Measurements from ENCODE around the gene EBF3. TPM values are rescaled to one million over a fixed set of nuclear protein-coding genes. Genes with fewer than 3 reads are reported as not detected.

Gene EBF3
- total RNA-seq, 4 donors from 2014 or later, result 1.4 to 4.2 (median 2.4) TPM

DNA sequence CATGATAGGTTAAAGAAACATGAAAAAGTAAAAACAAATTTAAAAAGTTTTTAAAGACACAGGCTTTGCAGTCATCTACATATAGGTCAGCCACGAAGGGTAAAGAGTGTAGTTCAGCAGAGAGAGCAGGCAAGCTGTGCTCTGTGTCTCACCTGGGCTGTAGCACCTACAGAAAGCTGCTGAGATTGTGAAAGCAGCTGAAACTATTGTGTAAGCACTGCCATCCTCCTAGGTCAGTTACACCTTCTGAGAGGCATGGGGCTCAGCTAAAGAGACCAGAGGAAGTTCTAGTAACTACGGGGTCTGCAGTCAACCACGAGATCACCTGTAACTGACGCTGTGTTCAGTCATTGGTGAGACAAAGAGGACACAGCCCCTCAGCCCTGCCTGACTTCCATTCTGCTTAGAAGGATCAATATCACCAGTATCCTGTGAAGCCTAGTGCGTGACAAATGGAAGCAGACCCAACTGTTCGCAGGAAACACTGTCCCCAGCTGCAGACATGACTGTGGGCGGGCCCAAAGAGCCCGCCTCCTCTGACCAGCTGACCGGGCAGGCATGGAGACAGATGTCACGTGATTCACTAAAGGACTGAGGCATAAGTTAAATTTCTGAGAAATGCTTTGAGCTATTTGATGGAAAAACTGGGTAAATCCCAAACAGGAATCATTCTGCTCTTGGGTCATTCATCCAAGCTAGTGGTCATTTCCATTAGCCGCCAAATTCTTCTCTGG is 87.9 kb downstream of the EBF3 start:
- no peaks in the 10 kb centered on the region for H3K4me1 ChIP-seq
- H3K27ac ChIP-seq, result no peak overlapping the region
- 86% methylated on average over 10 of the region's 11 CpGs for WGBS
- H3K36me3 ChIP-seq, result peaks cover 4% of the 10 kb centered on the region
- TF ChIP-seq POLR2A (IDR thresholded peaks at IDR 0.05), result no peak
- TF ChIP-seq POLR2AphosphoS5 (IDR thresholded peaks at IDR 0.05), result no peak
- TF ChIP-seq EP300 (IDR thresholded peaks at IDR 0.05), result no peak
- TF ChIP-seq CTCF (IDR thresholded peaks at IDR 0.05), result no peak
- no peak overlapping the region for H3K4me3 ChIP-seq
- no peaks in the 10 kb centered on the region for H3K27me3 ChIP-seq
- H3K9me3 ChIP-seq, result no peaks in the 10 kb centered on the region
- DNase-seq (ENCODE audit: low spot score in 2 of 2), result no peak

GRCh38 chr10:129873351-129873750 is 90.7 kb downstream of the EBF3 start:
- no peak for TF ChIP-seq EP300 (IDR thresholded peaks at IDR 0.05)
- TF ChIP-seq POLR2A (IDR thresholded peaks at IDR 0.05), result no peak
- H3K4me1 ChIP-seq, result no peaks in the 10 kb centered on the region
- H3K9me3 ChIP-seq, result no peaks in the 10 kb centered on the region
- no peak overlapping the region for H3K27ac ChIP-seq
- H3K36me3 ChIP-seq, result peaks cover 4% of the 10 kb centered on the region
- no peak overlapping the region for H3K4me3 ChIP-seq
- 95% methylated on average over 16 of the region's 16 CpGs for WGBS
- no peaks in the 10 kb centered on the region for H3K27me3 ChIP-seq
- no peak for DNase-seq (ENCODE audit: low spot score in 2 of 2)

DNA sequence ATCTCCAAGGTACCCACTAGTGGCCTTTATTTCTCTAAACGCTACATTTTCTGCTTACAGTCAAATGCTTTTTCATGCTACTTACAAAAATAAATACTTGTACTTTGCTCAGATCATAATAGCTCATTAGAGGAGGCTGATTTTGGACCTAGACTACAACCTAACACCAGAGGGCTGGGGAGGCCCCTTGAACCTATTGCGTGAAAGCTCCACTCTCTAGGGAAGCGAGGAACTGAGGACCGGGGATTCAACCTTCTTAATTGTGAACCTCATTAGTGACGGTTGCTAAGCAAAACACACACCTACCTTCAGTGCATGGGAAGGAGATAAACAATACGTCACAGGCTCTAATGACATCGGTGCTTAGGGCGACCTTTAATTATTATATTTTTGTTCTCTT is 92.1 kb downstream of the EBF3 start:
- Histone ChIP-seq H3K9me3 (no peaks in the 10 kb centered on the region), H3K4me1 (no peaks in the 10 kb centered on the region), H3K27ac (no peak overlapping the region), H3K27me3 (no peaks in the 10 kb centered on the region), H3K4me3 (no peak overlapping the region), H3K36me3 (peaks cover 4% of the 10 kb centered on the region)
- 90% methylated on average over 8 of the region's 8 CpGs for WGBS
- DNase-seq (ENCODE audit: low spot score in 2 of 2), result no peak
- TF ChIP-seq CTCF (IDR thresholded peaks at IDR 0.05), result no peak
- no peak for TF ChIP-seq POLR2AphosphoS5 (IDR thresholded peaks at IDR 0.05)
- no peak for TF ChIP-seq POLR2A (IDR thresholded peaks at IDR 0.05)
- no peak for TF ChIP-seq EP300 (IDR thresholded peaks at IDR 0.05)

DNA sequence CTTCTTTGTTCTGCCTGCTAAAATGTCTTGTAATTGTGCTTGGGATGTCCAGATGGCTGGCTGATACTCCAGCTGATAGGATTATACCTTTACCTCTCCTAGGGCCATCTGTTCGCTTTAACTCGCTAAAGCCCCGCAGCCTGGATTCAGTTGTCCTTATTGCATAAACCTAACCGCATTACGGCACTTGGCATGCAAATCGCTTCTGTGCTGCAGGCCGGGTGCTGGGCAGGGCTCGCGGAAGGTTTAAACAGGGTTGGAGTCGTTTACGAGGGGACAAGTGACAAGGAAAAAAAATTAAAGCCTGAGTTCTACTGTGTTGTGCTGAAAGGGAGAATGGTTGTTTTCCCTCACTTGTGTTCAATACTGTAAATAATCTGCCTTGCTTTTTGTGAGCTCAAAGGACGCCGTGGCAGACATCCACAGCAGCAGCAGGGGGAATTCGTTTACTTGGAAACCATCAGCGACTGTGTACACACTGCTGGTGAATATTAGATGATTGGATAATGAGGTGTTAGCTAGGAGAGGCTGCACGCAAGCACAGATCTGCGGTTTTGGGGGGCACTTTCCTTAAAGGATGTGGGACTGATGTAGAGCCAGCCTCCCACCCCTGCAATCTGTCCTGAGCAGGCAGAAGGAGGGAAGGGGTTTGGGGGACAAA is 93.0 kb downstream of the EBF3 start:
- no peak overlapping the region for H3K4me3 ChIP-seq
- H3K4me1 ChIP-seq, result no peaks in the 10 kb centered on the region
- DNase-seq (ENCODE audit: low spot score in 2 of 2), result no peak
- 39% methylated on average over 17 of the region's 17 CpGs for WGBS
- TF ChIP-seq CTCF (IDR thresholded peaks at IDR 0.05), result no peak
- TF ChIP-seq POLR2A (IDR thresholded peaks at IDR 0.05), result no peak
- TF ChIP-seq POLR2AphosphoS5 (IDR thresholded peaks at IDR 0.05), result no peak
- TF ChIP-seq EP300 (IDR thresholded peaks at IDR 0.05), result no peak
- peaks cover 4% of the 10 kb centered on the region for H3K36me3 ChIP-seq
- no peaks in the 10 kb centered on the region for H3K9me3 ChIP-seq
- no peak overlapping the region for H3K27ac ChIP-seq
- no peaks in the 10 kb centered on the region for H3K27me3 ChIP-seq

- peaks cover 4% of the 10 kb centered on the region for H3K36me3 ChIP-seq
- 90% methylated on average over 3 of the region's 13 CpGs for WGBS
- TF ChIP-seq POLR2AphosphoS5 (IDR thresholded peaks at IDR 0.05) (no peak), POLR2A (IDR thresholded peaks at IDR 0.05) (no peak), EP300 (IDR thresholded peaks at IDR 0.05) (no peak), CTCF (IDR thresholded peaks at IDR 0.05) (no peak)
These were observed 93.7 kb downstream of the EBF3 start for GRCh38 chr10:129870474-129870757.

More at GRCh38 chr10:129870474-129870757, 93.7 kb downstream of the EBF3 start:
- Histone ChIP-seq H3K27ac (no peak overlapping the region), H3K4me3 (no peak overlapping the region), H3K4me1 (no peaks in the 10 kb centered on the region), H3K9me3 (no peaks in the 10 kb centered on the region), H3K27me3 (no peaks in the 10 kb centered on the region)
- DNase-seq (ENCODE audit: low spot score in 2 of 2), result no peak

Measured in suprapubic skin (tissue), 4 donors.